HEK293T (cell line): ENCODE results near the gene TBATA.

Experiments
- ARNT ChIP-seq: fragments of 450-650 bp; IDR thresholded peaks from 2 replicates; pipeline ENCODE4 v1.6.1; 2017; ENCODE audit warnings: mild to moderate bottlenecking
- ELF4 ChIP-seq: fragments of 450-650 bp; IDR thresholded peaks from 2 replicates; pipeline ENCODE4 v1.6.1; 2017; ENCODE audit warnings: antibody characterized with exemption
- FOXM1 ChIP-seq: fragments of 450-650 bp; IDR thresholded peaks from 2 replicates; pipeline ENCODE4 v1.6.1; 2017; ENCODE audit warnings: mild to moderate bottlenecking, borderline replicate concordance

- TF ChIP-seq FOXM1 (no peak), ARNT (no peak), ELF4 (no peak)
These were observed 43.7 kb upstream of the TBATA start for GRCh38 chr10:70828923-70829322.
